Measurements from ENCODE around the gene SDCBP2.
"Not testable (repeated sequence)": the region's sequence is repeated elsewhere in the genome, so short reads cannot be mapped to it uniquely, and the experiment has no call there.

SDCBP2 gene

DNA sequence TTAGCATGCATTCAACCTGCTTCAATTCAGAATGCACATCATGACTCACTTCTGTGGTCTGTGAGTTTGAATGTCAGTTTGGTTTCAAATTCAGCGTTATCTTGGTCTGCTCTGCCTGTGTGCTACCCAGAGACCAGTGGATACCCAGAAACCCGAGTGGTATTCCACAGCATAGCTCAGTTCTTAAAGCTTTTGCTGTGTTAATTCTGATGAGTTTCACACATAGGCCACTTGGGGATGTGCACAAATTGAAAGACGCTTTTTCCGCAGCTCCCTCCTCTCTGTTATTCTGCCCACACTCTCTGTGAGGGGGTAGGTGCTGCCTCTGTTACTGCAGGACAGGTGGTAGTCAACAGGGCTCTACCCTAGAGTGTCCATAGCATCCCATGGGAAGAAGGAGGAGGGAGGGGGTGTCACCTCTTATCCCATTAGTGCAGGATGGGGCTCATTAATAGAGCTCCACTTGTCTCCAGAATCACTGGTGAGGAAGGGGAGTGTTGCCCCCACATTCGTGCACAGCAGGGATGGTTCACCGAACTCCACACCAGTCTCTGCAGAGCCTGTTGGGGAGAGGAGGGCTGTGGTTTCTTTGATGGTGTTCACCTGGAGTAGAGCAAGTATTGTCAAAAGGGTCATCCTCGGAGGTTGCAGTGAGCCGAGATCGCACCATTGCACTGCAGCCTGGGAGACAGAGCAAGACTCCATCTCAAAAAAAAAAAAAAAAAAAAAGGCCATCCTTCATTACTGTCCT lies 29.2 kb upstream of the SDCBP2 start:
- DNase-seq (ENCODE audit: low read depth): peak; percentile 87

DNA sequence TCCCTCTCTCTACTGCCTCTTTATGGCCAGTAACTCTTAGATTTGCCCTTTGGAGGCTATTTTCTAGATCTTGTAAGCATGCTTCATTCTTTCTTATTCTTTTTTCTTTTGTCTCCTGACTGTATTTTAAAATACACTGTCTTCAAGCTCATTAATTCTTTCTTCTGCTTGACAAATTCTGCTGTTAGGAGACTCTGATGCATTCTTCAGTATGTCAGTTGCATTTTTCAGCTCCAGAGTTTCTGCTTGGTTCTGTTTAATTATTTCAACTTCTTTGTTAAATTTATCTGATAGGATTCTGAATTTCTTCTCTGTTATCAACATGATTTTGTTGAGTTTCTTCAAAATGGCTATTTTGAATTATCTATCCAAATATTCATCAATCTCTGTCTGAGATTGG lies 25.0 kb upstream of the SDCBP2 start:
- DNase-seq (ENCODE audit: low read depth): no peak

DNA sequence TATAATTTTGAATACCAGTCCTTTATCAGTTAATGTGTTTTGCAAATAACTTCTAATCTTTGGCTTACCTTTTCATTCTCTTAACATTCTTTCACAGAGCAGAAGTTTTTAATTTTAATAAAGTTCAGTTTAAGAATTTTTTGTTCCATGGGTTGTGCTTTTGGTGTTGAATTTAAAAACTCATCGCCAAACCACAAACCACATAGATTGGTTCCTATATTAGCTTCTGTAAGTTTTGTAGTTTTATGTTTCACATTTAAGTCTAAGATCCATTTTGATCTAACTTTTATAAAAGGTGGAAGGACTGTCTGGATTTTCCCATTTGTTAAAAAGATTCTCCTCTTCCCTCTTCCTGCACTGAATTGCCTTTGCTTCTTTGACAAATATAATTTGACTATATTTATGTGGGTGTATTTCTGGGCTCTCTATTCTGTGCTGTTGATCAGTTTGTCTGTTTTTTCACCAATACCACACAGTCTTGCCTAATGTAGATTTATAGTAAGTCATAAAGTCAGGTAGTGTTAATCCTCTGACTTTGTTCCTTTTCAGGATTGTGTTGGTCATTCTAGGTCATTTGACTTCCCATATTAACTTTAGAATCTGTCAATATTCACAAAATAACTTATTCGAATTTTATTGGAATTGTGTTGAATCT lies 17.5 kb upstream of the SDCBP2 start:
- DNase-seq (ENCODE audit: low read depth): no peak

DNA sequence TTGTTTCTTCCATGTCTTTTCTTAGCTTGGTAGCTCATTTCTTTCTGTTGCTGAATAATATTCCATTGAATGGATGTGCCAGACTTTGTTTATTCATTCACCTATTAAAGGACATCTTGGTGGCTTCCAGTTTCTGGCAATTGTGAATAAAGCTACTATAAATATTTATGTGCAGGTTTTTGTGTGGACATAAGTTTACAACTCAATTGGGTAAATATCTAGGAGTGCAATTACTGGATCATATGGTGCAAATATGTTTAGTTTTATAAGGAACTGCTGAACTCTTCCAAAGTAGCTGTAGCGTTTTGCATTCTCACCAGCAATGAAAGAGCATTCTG lies 16.8 kb upstream of the SDCBP2 start:
- DNase-seq (ENCODE audit: low read depth): no peak

DNA sequence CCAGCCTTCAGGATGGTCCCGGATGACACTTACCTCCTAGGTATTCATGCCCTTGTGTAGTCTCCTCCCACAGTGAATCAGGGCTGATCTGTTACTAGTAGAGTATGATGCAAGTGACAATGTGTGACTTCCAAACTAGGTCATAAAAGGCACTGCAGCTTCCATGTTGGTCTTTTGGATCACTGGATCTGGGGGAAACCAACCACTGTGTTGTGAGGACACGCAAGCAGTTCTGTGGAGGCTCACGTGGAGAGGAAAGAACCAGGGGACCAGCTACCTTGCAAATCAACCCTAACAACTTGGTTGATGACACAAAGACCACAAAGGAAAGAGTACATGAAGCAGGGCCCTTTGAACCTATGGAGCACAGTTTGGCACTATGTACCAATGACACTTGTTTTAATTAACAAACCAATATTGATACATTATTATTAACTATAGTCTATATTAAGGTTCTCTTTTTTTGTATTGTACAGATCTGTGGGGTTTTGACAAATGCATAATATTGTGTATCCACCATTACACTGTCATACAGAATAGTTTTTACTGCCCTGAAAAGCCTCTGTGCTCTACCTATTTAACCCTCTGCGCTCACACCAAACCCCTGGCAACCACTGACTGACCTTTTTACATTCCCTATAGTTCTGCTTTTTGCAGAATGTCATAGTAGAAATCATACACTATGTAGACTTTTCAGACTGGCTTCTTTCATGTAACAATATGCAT lies 16.3 kb upstream of the SDCBP2 start:
- DNase-seq (ENCODE audit: low read depth): no peak

DNA sequence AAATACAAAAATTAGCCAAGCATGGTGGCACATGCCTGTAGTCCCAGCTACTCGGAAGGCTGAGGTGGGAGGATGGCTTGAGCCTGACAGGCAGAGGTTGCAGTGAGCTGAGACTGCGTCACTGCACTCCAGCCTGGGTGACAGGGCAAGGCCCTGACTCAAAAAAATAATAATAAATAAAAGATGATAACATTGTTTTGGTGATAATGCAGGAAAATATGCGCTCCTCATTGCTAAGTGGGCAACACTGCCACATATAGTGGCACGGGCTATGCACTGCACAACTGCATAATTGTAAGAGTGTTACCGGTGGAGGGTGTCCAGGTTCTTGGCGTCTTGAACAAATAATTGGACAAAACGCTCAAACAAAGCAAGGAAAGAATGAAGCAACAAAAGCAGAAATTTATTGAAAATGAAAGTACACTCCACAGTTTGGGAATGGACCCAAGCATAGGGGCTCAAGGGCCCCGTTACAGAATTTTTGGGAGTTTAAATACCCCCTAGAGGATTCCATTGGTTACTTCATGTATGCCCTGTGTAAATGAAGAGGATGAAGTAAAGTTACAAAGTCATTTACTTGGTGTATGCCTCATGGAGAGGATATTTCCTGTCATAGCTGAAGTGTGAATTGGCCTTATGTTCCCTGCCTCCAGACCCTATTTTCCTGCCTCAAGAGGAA lies 14.6 kb upstream of the SDCBP2 start:
- not testable (repeated sequence) for DNase-seq (ENCODE audit: low read depth)

DNA sequence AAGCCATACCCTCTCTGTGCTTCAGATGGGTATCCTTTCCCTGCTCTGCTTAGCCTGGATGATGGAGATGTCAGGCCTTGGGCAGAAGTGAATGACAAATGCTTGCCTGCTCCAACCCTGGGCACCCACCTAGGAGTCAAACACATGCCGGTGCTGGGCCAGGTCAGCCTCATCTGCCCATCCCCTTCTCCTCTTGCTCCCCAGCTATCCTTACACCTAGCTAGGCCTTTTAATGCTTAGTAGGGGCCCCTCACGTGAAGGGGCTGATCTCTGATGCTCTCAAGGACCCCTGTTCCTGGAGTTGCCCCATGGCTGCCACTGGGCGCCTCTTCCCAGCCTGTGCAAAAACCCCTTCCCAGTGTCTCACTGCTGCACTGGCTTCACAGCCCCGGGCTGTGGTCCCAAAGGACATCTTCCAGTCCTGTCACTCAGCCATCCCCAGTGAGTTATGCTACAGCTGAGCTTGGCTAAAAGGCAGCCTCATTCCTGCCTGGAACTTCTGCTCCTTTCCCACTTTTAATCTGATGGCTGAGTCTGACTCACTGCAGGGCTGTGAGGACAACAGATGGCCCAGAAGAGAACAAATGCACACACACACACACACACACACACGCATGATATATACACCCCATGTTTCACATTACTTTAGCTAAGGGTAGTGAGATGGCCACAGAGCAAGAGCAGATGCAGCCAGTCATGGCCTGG lies 12.8 kb upstream of the SDCBP2 start:
- DNase-seq (ENCODE audit: low read depth): peak; percentile 63

DNA sequence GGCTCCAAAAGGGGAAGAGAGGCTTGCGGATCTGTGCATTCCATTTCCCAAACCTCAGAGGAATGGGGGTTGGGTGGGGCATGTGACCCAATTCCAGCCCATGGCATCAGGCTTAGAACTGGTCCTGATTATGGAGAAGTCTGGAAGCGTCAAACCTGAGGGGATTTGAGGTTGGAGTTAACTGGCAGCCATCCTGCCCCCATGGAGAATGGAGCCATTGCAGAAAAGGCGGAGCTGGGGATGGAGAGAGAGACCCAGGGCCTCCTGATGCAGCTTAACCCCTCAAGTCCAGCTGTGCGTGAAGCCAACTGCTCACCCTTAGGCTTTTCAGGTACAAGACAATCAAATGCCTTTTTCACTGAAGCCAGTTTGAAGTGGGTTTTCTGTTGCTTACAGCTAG lies 9.9 kb upstream of the SDCBP2 start:
- DNase-seq (ENCODE audit: low read depth): no peak

DNA sequence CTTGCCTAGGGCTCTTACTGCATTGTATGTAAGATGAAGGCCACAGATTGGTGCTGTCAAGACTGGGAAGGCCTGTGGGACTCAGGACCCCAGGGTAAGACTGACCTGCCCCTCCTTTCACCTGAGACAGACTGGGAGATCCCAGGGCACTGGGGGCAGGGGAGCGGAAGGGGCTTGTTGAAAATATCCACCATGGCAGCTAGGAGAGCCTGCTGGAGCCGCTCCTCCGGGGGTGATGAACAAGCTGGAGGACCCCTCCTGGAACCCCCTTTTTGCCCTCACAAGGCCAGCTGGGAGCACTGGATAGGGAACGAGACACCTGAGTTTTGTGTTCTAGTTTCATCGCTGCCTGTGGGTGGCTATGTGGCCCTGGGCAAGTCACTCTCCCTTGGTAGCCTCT lies 9.2 kb upstream of the SDCBP2 start:
- DNase-seq (ENCODE audit: low read depth): no peak

DNA sequence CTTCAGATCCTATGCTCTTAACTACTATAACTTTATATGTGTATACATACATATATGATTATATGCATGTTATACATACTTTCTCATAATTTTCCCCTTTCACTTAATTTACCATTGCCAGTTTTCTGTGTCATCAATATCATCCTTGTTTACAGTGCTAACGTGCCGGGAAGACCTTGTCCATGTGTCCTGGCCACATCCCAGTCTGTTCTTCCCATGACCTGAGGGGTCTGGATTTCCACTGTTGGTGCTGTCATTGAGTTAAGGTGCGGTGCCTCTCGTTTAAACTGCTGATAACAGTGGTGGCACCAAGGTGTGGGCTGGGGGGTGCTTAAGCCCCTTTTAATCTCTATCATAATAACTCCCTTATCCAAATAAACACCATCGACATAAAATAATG lies 8.5 kb upstream of the SDCBP2 start:
- DNase-seq (ENCODE audit: low read depth): no peak

DNA sequence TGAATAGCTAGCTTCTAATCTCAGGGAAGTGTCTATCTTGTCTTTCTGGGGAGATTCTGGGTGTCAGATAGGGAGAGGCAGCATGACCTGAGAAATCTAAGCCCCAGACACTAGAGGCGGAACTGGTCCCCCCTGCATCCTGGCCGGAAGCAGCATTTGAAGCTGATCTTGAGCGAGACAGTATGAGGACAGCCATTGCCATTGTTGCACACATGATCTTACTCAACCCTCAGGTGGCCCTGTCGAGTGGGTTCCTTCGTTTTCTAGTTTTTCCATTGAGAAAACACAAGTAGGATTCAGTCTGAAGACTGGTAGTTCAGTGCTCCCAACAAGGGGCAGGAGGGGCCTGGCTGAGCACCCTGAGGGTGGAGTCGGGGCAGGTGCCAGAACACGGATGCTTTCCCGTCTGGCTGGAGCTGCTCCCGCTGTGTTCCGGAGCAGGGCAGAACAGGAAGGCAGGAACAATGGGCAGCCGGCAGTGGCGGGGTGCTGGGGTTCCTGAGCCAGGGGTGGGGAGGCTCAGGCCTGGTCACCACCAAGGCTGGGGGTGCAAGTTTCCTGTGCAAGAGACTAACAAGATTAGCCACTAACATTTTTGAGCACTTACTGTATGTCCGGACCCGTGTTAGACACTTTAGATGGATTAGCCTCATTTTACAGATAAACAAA lies 7.9 kb upstream of the SDCBP2 start:
- DNase-seq (ENCODE audit: low read depth): peak; percentile 33

DNA sequence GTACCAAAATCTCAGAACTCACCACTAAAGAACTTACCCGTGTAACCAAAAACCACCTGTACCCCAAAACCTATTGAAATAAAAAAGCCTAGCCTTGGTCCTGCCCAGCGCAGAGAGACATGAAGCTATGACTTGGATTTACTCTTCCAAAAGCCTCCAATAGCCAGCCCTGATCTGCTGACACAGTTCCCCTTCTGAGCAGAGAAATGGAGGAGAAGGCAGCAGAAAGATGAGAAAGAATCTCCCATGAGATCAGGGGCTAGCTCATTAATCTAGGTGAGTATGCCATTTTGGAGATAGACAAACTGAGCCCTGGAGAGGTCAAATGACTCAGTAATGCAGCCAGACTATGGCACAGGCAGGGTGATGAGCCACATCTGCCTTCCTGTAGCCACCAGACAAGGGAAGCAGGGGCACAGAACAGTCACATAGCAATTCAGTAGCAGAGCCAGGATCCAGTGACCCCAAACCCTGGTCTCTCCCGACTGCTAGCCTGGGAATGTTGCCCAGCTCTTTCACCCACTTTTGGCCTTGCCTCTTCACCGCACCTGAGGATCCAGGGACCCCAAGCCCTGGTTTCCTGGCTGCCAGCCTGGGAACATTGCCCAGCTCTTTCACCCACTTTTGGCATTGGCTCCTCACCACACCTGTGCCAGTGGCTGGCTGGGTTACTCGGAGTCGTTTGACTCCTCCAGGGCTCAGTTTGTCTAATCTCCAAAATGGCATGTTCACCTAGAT lies 7.2 kb upstream of the SDCBP2 start:
- DNase-seq (ENCODE audit: low read depth): no peak

DNA sequence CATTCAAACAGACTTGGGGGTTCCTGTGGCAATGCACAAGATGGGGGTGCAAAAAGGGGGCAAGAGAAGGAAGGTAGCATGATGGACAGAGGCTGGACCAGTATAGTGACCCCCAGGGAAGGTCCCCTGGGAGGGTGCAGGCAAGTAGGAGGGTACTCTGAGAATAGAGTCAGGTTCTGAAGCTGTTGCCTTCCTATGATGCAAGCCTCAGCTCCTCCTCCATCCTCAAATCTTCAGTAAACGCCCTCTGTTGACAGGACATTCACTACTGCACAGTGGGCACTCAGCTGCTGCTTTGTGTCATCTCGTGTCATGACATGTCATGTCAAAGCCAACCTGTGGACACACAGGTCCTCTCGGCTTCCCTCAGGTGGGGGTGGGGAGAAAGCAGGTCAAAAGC lies 5.8 kb upstream of the SDCBP2 start:
- no peak for DNase-seq (ENCODE audit: low read depth)

DNA sequence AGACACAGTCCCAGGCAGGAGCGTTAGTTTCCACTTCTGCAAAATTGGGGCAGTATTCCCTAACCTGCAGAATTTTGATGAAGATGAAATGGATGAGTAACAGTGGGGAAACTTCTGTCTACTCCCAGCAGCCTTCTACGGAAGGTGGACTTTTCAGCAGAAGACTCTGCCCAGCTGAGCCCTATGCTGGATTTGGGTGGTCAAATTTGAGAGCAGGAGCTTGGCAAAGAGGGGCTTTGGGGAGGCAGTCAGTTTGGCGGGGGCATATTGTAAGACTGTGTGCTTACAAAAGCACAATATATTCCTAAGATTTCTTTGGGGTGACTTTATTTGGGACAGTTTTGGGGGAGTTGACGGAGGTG lies 5.4 kb upstream of the SDCBP2 start:
- no peak for DNase-seq (ENCODE audit: low read depth)

DNA sequence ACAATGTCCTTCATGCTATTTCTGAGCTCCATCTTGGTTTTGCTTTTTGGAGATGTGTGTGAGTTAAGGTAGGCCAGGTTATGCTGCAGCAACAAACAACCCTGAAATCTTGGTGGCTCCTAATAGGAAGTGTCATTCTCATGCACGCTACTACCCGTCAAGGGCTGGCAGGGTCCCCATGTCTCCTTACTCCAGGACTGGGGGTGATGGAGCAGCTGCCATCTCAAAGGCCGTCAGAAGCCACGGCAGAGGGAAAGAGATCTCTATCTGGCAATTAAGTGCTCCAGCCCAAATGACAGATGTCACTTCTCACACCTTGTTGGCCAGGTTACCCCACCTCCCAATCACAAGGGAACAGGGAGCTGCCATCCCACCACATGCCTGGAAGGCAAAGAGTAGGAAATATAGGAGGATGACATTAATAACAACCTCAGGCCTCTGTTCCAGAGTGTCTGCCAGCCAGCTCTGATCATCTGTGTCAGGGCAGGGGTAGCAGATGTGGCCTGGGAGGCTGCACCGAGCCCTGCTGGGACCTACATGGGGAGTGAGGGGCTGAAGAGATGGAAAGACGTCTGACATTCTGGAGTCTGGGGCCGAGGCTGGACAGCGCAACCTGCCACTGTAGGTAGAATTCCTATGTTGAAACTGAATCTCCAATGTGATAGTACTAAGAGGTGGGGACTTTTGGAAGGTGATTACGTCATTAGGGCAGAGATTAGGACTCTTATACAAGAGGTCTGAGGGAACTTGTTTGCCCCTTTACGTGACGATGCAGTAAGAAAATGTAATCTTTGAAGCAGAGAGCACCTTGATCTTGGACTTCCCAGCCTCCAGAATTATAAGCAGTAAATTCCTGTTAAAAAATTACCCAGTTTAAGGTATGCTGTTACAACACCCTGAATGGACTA lies 4.8 kb upstream of the SDCBP2 start:
- no peak for DNase-seq (ENCODE audit: low read depth)

DNA sequence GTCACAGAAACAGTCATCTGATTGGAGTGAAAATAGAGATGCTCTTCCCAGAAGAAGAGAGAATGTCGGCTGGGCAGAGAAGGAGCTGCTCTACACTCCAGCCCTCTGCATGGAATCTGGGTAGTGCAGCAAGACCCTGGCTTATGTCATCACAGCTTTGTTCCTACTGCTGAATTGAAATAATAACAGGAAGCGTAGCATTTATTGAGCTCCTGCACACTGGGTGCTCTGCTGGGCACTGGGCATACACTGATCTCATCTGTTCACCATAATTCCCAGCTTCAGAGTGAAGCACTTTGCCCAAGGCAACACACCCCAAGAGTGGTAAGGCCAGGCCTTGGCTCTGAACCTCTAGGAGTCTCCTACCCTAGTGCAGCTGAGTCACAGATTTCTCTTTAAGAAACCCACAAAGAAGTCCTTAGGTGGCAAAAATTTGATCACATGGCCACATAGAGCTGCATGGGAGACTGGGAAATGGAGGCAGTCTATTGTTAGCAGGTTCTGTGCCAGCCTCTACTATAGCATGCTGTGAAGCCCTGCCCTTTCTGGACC lies 3.9 kb upstream of the SDCBP2 start:
- DNase-seq (ENCODE audit: low read depth): no peak

DNA sequence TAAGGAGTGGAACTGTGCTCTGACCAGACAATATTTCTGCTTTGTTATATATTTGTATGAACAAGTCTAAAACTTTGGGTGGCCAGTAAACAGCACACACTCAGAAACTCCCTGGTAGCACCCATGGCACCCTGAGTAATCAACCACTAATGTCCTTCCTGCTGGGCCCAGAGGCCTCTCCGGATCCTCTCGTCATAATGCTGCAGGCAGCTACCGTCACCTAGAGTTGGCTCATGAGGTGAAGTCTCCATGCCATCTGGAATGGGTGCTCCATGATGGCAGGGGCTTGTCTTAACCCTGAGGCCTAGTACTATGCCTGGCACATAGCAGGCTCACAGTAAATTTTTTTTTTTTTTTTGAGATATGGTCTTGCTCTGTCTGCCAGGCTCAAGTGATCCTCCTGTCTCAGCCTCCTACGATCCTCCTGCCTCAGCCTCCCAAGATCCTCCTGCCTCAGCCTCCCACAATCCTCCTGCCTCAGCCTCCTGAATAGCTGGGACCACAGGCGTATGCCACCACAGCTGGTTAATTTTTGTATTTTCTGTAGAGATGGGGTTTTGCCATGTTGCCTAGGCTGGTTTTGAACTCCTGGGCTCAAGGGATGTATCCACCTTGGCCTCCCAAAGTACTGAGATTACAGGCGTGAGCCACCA lies 3.0 kb upstream of the SDCBP2 start:
- no peak for DNase-seq (ENCODE audit: low read depth)

DNA sequence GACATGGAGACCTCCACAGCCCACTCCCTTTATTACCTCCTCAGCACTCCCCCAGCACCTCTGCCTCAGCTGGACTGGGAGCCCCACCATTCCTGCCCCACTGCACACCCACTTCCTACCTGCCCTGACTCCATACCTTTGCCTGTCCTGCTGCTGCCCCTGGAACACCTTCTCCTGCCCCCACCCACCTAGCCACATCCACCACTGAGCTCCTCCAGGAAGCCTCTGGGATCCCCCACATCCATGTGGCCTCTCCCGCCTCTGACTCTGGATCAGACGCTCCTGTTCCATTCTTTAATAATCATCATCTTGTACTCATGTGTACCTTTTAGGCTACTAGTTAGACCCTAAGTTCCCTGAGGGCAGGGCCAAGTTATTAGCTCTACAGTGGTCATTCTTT lies 2.2 kb upstream of the SDCBP2 start:
- DNase-seq (ENCODE audit: low read depth): no peak

Data from iris pigment epithelial cell (primary cell).